Measurements from ENCODE around the gene GPR15. TPM values are rescaled to one million over a fixed set of nuclear protein-coding genes. Genes with fewer than 3 reads are reported as not detected.
A peak's percentile ranks its signal among the peaks of the same experiment; 100 is the strongest.

The GPR15 gene
- total RNA-seq, 2 experiments from 2014 or later = 8.4 to 9.6 TPM

- ChIA-PET POLR2A (interaction anchor here (1.2 to 6.3 kb wide), 2 partner anchors 13 to 29 kb away, joined by 3 to 57 read pairs; partner anchors contain the start of gene CLDND1), CTCF (interaction anchor here (0.9 kb wide), 1 partner anchor 11 kb away, joined by 3 read pairs; no protein-coding TSS in a partner anchor)
- H3K27ac Mint-ChIP-seq = peak overlapping the region; percentile 67
- Histone ChIP-seq H3K27ac (ENCODE audit: low read depth in 1 of 2, low read length in 2 of 2) (peak overlapping the region in 1 of 2 donors; percentile 42), H3K27me3 (ENCODE audit: control insufficient read depth in 1 of 2, insufficient read depth in 2 of 2, low read length in 2 of 2) (no peaks in the 10 kb centered on the region), H3K9me3 (ENCODE audit: control insufficient read depth in 1 of 2, insufficient read depth in 1 of 2, low read length in 2 of 2) (no peaks in the 10 kb centered on the region), H3K4me3 (ENCODE audit: low read length) (no peak overlapping the region), H3K4me1 (ENCODE audit: insufficient read depth, low read length) (peaks cover 19% of the 10 kb centered on the region), H3K36me3 (ENCODE audit: insufficient read depth, low read length) (no peaks in the 10 kb centered on the region)
- peak in 1 of 14 experiments; percentile 58 for DNase-seq
- TF ChIP-seq CTCF (IDR thresholded peaks at IDR 0.05) = no peak
- H3K36me3 Mint-ChIP-seq (ENCODE audit: low read depth) = no peaks in the 10 kb centered on the region
- peaks cover 41% of the 10 kb centered on the region for H3K4me1 Mint-ChIP-seq (ENCODE audit: low read depth)
- no peak for ATAC-seq (ENCODE audit: poor library complexity)
- H3K4me3 Mint-ChIP-seq = no peak overlapping the region
- intact Hi-C loops (cut with DNase I, micrococcal nuclease) = no loop called here
- no peaks in the 10 kb centered on the region for H3K9me3 Mint-ChIP-seq
- H3K27me3 Mint-ChIP-seq = no peaks in the 10 kb centered on the region
Observed at GRCh38 chr3:98551754-98552153, 20.0 kb downstream of the GPR15 start.

- TF ChIP-seq CTCF (IDR thresholded peaks at IDR 0.05) = no peak
- Mint-ChIP-seq H3K27me3 (no peaks in the 10 kb centered on the region), H3K4me3 (no peak overlapping the region), H3K9me3 (no peaks in the 10 kb centered on the region), H3K36me3 (ENCODE audit: low read depth) (no peaks in the 10 kb centered on the region), H3K4me1 (ENCODE audit: low read depth) (peaks cover 48% of the 10 kb centered on the region), H3K27ac (peak overlapping the region; percentile 67)
- no peaks in the 10 kb centered on the region for H3K27me3 ChIP-seq (ENCODE audit: control insufficient read depth in 1 of 2, insufficient read depth in 2 of 2, low read length in 2 of 2)
- H3K4me1 ChIP-seq (ENCODE audit: insufficient read depth, low read length) = peaks cover 25% of the 10 kb centered on the region
- H3K36me3 ChIP-seq (ENCODE audit: insufficient read depth, low read length) = no peaks in the 10 kb centered on the region
- POLR2A ChIA-PET = interaction anchor here (1.2 to 6.3 kb wide), 2 partner anchors 13 to 30 kb away, joined by 3 to 57 read pairs; partner anchors contain the start of gene CLDND1
- no peak overlapping the region for H3K4me3 ChIP-seq (ENCODE audit: low read length)
- intact Hi-C loops (cut with DNase I, micrococcal nuclease) = no loop called here
- CTCF ChIA-PET = no interaction called here
- DNase-seq (no peak), ATAC-seq (ENCODE audit: poor library complexity) (no peak)
- no peaks in the 10 kb centered on the region for H3K9me3 ChIP-seq (ENCODE audit: control insufficient read depth in 1 of 2, insufficient read depth in 1 of 2, low read length in 2 of 2)
- H3K27ac ChIP-seq (ENCODE audit: low read depth in 1 of 2, low read length in 2 of 2) = peak overlapping the region in 1 of 2 donors; percentile 42
Observed at GRCh38 chr3:98552232-98553020, 20.6 kb downstream of the GPR15 start.

GRCh38 chr3:98553021-98553563 lies 21.3 kb downstream of the GPR15 start:
- no peak for ATAC-seq (ENCODE audit: poor library complexity)
- no peaks in the 10 kb centered on the region for H3K36me3 ChIP-seq (ENCODE audit: insufficient read depth, low read length)
- H3K9me3 Mint-ChIP-seq = no peaks in the 10 kb centered on the region
- ChIA-PET CTCF (interaction anchor here (1.0 kb wide), 1 partner anchor 12 kb away, joined by 3 read pairs; no protein-coding TSS in a partner anchor), POLR2A (interaction anchor here (1.4 to 6.3 kb wide), 3 partner anchors 12 to 31 kb away, joined by 3 to 57 read pairs (median 5); partner anchors contain the start of gene CLDND1)
- H3K4me3 ChIP-seq (ENCODE audit: low read length) = no peak overlapping the region
- no peak for TF ChIP-seq CTCF (IDR thresholded peaks at IDR 0.05)
- no peak overlapping the region for H3K4me3 Mint-ChIP-seq
- peak overlapping the region in 1 of 2 donors; percentile 32 for H3K27ac ChIP-seq (ENCODE audit: low read depth in 1 of 2, low read length in 2 of 2)
- H3K27me3 Mint-ChIP-seq = no peaks in the 10 kb centered on the region
- H3K36me3 Mint-ChIP-seq (ENCODE audit: low read depth) = no peaks in the 10 kb centered on the region
- DNase-seq = peak in 2 of 14 experiments; percentile 29 to 50
- peaks cover 55% of the 10 kb centered on the region for H3K4me1 Mint-ChIP-seq (ENCODE audit: low read depth)
- H3K4me1 ChIP-seq (ENCODE audit: insufficient read depth, low read length) = peaks cover 32% of the 10 kb centered on the region
- intact Hi-C loops (cut with DNase I, micrococcal nuclease) = no loop called here
- H3K27me3 ChIP-seq (ENCODE audit: control insufficient read depth in 1 of 2, insufficient read depth in 2 of 2, low read length in 2 of 2) = no peaks in the 10 kb centered on the region
- H3K27ac Mint-ChIP-seq = peak overlapping the region; percentile 67
- no peaks in the 10 kb centered on the region for H3K9me3 ChIP-seq (ENCODE audit: control insufficient read depth in 1 of 2, insufficient read depth in 1 of 2, low read length in 2 of 2)
